GM11168 (cell line): ENCODE measurements around the gene POLR2L.

Experiments used
- in situ Hi-C: fragments of 300-500 bp; cut with MboI; formaldehyde crosslinking; loops from one replicate; pipeline ENCODE4 v1.12.0; 2022; ENCODE audit warnings: low sequenced_read_pairs; ENCODE audit not compliant: unreplicated experiment

Gene POLR2L

DNA sequence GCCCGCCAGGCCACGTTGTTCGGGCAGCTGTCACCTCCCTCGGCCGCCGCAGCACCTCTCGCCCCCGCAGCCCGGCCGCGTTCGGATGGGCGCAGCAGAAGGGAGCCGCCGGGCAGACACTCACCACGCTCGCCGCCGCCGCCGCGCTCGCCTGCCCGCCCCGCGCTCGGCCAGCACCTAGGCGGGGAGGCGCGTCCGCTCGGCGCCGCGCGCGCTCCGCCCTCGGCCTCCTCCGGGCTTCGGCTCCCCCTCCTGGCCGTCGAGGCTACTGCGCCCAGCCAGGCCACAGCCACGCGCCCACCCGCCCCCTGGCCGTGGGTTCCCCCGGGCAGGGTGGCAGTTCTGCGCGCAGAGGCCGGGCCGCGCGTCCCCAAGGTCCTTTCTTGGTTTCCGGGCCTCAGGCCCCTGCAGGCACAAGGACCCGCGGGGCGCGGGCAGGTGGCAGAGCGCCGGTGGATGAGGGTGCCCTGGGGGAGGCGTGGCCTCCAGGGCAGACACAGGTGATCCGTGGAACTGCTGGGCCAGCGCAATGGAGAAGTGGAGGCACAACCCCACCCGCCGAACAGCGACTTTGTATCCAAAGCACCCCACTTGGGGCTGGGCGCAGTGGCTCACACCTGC lies 44.1 kb downstream of the POLR2L start, which contains the start of gene SLC25A22:
TSS of gene SLC25A22 (minus strand) at position 189 of the 621 bp plus-strand sequence. CDS start 3,275 bp downstream, outside the sequence.
- in situ Hi-C loops, result no loop called here

DNA sequence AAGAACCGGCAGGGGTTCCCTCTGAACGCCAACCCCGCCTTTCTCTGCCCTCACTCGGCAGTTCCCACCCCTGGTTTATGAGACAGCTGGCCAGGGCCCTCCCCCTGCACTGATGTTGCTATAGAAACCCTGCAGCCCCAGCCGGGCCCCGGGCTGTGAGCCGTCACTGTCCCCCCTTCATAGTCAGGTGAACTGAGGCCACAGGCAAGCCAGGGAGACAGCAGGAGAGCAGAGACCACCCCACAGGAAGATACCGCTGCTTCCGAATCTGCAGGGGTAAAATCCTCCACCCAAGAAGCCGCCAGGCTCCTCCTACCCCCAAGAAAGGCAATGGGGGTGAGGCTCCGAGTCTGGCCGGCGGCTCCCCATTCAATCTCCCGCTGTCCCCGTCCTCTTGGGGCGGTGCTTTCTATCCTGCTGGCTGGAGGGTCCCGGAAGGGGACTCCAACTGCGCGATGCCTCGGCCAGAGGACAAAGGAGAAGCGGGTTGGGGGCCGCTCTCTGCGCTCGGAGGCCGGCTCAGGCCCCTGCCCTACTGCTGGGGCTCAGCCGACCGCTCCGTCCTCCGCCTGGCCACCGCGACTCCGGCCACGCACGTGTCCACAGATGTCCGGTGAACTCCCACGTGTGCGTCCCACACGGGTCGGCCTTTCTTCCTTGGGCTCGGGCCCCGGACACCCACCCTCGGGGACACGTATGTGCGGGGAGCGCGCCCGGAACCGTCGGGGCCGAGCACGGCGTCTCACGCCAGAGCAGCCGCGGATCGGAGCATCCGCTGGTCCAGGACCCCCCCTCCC lies 44.8 kb downstream of the POLR2L start:
- in situ Hi-C loops, result no loop called here

DNA sequence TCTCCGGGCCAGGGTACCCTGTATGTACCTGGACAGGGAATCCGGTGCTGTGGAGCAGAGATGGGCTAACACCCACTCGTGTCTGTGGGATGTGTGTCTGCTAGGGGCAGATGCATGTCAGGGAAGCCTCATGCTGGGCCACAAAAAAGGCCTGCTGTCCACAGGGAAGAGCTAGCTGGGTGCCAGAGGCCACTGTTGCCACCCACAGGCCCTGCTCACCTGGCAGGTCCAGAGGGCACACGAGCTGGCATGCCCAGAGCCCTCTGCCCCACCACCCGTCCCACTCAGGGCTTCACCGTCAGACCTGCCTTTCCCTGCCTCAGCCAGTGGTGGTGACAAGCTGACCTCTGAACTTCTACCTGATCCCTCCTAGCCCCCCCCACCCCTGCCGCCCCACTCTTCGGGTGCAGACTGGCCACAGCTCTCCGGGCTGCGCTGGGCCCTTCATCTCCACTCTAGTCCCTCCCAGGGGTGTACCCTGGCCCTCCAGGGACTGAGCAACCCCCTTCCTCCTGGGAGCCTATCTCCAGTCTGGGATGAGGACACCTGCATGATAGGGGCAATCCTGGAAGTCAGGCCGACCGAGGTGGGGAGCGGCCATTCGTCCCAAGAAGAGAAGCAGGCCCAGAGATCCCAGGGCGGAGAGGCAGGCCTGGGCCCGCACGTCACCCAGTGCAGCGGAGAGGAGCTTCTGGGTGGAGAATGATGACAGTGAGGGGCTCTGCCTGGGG lies 45.6 kb downstream of the POLR2L start:
- in situ Hi-C loops, result no loop called here

DNA sequence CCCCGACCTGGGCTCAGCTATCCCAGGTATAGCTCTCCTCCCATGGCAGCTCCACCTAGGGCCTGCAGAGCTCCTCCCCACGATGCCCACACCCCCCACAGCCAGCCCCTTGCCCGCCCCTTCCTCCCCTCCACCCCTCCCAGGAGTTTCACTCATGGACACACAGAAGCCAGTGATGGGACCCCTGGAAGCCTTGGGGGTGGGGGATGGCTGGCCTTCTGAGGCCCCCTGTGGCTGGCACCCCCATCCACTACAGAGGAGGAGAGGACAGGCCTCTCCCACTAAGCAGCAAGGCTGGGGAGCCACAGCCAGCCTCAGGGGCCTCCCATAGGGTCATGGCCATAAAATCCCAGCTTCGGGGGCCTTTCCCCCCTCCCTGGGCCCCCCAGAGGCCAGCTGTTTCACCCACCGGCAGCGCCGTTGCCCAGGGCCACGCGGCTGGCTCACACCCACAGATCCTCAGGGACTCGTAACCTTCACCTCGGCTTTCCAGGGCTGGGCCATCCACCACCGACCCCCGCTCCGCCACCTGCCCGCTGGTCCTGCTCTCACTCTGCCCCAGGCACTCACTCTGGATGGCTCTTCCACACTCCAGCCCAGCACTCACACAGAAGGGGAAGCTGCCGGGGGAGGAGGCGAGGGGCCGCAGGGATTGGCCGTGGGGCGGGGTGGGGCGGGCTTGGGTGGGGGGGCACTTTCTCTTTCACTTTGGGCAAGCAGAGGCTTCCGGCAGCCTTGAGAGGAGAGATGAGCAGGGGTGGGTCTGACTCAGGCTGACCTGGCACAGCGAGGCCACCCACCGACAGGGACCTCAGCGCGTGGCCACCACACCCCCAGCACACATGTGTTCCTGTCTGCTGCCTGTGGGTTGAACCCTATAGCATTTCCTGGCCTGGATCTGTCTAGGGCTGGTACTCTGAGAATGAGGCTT lies 46.4 kb downstream of the POLR2L start:
- in situ Hi-C loops, result no loop called here

DNA sequence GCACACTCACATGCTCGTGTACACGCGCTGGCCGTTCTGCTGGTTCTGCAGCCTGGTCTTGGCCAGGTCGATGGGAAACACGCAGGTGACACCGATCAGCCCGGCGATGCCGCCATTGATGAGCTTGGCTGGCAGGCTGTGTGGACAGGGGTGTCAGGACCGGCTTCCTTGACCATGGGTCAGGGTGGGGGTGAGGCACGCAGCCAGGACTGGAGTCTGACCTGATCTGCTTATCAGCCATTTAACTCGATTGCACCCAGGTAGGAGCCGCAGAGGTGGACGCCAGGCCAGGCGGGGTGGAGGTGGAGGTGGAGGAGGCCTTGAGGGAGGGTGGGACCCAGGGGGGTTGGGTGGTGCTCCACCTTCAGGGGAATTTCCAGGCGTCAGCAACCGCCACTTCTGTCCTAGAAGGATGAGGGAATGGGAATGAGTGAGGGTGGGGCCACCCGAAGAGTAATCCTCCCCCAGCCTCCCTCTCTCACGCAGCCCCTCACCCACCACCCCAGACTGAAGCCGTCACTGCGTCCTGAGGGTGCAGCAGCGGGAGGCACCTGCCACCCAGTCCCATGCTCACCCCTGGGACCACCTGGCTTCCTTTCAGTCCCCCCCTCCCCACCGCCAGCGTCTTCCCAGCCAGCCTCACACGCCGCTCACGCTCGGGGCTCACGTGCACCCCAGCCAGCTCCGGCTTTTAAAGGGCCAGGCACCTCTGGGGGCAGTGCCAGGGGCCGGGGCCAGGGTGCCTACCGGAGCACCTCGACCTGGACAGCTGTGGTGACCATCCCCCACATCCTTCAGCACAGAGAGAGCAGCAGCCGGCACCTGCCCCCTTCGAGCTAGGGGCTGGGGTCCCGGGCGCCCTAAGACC lies 47.3 kb downstream of the POLR2L start:
- in situ Hi-C loops, result no loop called here

DNA sequence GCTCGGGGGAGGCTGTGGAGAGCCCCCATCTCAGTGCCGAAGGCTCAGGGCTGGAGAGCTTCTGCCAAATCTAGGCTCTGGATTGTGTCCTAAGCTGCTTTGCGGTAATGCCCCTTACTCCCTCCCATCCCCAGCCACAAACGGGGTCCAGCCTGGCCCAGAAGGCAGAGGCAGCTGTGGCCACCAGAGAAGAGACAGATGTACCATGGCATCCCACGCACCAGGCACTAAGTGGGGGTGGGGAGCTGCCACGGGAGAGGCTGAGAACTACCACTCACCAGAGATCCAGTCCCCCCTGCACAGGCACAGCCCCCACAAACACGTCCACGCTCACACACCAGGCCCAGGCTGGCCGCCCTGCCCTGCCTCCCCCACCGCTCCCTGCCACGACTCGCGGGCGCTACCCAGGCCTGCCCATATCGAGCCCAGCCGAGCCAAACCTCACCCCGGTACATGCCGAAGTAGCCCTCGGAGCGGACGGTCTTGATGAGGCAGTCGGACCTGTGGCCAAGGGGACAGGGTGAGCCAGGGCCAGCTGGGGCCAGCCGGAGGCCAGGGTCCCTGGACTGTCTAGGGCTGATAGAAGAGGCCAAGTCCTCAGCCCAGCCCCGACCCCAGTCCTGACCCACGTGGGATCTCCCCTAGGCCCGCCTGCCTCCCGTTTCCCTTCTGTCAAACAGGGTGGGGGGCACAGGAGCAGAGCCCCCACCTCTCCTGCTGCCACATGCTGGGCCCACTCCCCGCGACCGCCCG lies 48.1 kb downstream of the POLR2L start:
- in situ Hi-C loops, result no loop called here

DNA sequence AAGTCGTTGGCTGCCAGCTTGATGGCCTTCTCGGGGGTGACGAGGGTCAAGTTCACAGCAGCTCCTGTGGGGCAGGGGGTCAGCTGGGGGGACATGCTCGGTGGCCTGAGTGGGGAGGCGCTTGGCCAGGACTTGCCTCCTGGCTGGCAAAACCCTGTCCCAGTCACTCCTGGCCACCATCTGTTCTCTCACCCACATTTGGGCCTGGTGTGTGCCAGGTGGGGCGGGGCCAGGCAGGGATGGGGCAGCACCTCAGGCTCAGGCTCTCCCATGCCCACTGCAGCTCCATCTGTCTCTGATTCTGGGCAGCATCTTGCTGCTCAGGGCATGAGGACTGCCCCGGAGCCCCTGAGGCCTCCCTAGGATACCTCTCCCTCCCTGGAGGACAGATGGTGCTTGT lies 48.8 kb downstream of the POLR2L start:
- in situ Hi-C loops, result no loop called here

DNA sequence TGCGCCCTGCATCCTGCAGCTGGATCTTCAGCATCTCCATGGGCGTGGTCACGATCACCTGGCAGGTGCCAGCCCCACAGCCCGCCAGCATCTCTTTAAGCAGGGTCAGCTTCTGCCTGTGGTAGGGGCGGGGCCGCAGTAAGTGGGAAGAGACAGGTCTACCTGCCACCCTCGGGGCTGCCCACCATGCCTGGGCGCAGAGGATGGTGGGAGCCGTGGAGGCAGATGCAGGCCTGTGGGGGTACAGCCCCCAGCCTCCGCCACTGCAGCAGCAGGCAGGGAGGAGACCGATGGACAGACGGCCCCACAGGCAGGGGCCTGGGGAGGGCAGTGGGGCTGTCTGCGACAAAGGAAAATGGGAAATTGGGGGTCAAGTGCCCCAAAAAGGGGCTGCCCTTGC lies 49.5 kb downstream of the POLR2L start:
- in situ Hi-C loops, result no loop called here

DNA sequence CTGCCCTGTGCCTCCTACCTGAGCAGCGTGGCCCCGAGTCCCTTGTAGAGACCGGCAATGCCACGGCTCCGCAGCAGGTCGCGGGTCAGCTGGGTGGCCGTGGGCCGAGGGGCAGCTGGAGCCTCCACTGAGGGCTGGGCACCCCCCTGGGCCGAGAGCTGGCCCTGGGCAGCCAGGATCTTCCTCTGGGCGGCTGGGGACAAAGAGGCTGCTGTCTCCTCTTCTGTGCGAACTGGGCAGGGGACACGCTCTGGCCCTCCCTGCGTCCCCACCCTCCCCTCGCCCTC lies 49.9 kb downstream of the POLR2L start:
- in situ Hi-C loops, result no loop called here

DNA sequence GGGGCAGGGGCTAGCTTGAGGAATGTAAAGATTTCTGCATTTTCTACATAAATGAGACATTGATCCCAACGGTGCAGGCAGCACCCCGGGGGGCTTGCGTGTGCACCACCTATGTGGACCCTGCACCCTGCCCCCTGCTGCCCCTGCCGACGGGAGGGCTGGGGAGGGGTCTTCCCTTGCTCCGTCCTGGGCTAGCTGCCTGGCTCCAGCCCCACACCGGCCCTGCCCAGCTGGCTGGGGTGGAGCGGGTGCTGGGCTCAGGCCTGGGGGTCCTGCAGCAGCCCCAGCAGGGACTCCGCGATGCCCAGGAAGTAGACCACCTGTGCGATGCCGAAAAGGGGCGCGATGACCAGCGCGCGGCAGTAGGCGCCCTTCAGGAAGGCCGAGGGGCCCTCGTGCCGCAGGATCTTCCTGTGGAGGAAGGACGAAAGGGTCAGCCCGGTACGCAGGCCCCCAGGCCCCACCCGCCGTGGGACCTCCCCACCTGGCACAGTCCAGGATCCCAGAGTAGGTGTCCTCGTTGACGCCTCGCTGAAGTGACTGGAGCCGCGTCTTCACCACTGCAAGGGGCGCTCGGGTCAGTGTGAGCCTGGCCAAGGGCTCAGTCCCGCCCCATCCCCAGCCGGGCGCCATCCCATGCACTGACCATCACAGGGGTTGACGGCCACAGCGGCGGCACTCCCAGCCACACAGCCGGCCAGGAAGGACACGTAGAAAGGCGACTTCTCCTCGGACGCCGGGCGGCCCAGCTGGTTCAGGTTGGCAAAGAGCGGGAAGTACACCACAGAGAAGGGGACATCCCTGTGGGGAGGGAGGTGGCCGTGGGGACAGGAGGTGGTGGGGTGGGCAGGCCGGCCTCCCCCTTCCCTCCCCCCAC lies 50.4 kb downstream of the POLR2L start:
- in situ Hi-C loops, result no loop called here

DNA sequence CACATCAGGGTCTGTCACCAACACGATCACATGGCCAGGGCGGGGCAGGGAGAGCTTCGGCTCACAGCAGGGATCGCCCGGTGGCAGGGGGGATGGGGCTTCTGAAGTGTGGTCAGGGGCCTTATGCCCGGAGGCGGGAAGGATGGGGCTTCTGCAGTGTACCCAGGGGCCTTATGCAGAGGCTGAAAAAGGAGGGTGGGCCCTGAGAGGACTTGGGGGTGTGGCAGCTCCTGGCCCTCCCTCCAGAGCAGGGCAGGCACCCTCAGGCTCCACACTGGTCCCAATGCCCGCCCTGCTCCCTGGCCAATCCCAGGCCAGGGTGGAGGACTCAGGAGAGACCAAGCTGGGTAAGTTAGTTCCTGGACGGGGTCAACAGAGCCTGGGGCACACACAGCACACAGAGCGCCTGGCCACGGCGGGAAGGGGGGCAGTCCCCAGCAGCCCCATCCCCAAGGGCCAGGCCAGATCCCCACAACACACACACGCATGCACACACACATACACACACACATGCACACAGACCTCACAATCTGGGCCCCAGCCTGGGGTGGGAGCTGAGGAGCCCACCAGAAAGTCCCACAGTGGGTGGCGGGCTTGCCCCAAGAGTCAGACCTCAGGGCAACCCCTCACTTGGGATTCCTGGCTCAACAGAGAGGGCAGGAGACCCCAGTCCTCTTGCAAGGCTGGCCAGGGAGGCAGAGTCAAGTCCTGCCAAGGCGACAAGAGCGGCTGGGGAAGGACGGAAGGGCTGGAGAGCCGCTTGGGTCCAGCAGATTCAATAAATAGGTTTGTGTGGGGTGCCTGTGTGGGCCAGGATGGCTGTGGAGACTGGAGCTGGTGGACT lies 51.4 kb downstream of the POLR2L start:
- in situ Hi-C loops, result no loop called here

DNA sequence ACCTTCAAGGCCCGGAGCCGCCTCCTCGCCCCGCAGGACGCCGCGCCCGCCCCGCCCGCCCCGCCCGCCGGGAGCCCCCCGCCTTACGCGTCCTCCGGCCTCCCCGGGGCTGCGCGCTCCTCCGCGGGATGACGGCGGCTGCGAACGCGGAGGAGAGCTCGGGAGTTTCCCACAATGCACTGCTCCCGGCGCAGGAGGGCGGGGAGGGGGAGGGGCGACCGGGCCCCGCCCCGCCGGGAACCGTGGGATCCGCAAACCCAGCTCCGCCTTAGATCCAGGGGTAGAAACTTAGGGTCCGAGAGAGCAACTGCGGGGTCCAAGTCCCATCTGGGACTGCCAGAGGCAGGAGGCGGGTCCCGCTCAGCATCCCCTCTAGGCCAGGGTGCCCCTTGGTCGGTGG lies 52.4 kb downstream of the POLR2L start, which contains the start of gene CEND1:
TSS of gene CEND1 (minus strand) at position 148 of the 400 bp plus-strand sequence. CDS start 1,514 bp downstream, outside the sequence.
- in situ Hi-C loops, result no loop called here
